ENCODE measurements around the gene TRIO.

Gene TRIO

GRCh38 chr5:14407051-14407450 is 263.9 kb downstream of the TRIO start:
- Histone ChIP-seq H3K36me3 (ENCODE audit: control insufficient read depth, low read length) (peaks cover 15% of the 10 kb centered on the region), H3K9me2 (replicated peaks; ENCODE audit: control insufficient read depth, low read length) (no peaks in the 10 kb centered on the region), H3K79me2 (ENCODE audit: control insufficient read depth, low read length) (no peaks in the 10 kb centered on the region), H3K4me2 (ENCODE audit: low read length) (no peak overlapping the region), H3K4me1 (ENCODE audit: control insufficient read depth, low read length) (no peaks in the 10 kb centered on the region), H4K20me1 (ENCODE audit: control insufficient read depth, insufficient read depth, low read depth, low read length) (no peaks in the 10 kb centered on the region), H3F3A (ENCODE audit: control insufficient read depth, insufficient read depth) (no peaks in the 10 kb centered on the region), H3K27me3 (ENCODE audit: control insufficient read depth, low read length) (no peaks in the 10 kb centered on the region), H3K4me3 (ENCODE audit: low read length) (no peak overlapping the region), H3K9me3 (ENCODE audit: control insufficient read depth, insufficient read depth, low read length) (no peaks in the 10 kb centered on the region; the same call in 1 of the 2 replicates), H3K27ac (ENCODE audit: low read depth, low read length) (no peak overlapping the region)
- no peak for TF ChIP-seq CTCF (IDR thresholded peaks at IDR 0.05; ENCODE audit: low read depth, low read length, poor library complexity, severe bottlenecking)
- no peak for TF ChIP-seq EZH2phosphoT487 (IDR thresholded peaks at IDR 0.05; ENCODE audit: borderline replicate concordance, low read length)

- peaks cover 15% of the 10 kb centered on the region for H3K36me3 ChIP-seq (ENCODE audit: control insufficient read depth, low read length)
- H3K79me2 ChIP-seq (ENCODE audit: control insufficient read depth, low read length), result no peaks in the 10 kb centered on the region
- no peaks in the 10 kb centered on the region for H3K9me2 ChIP-seq (replicated peaks; ENCODE audit: control insufficient read depth, low read length)
- no peak overlapping the region for H3K4me2 ChIP-seq (ENCODE audit: low read length)
- no peaks in the 10 kb centered on the region; the same call in 1 of the 2 replicates for H3K9me3 ChIP-seq (ENCODE audit: control insufficient read depth, insufficient read depth, low read length)
- H3K4me1 ChIP-seq (ENCODE audit: control insufficient read depth, low read length), result no peaks in the 10 kb centered on the region
- no peaks in the 10 kb centered on the region for H3F3A ChIP-seq (ENCODE audit: control insufficient read depth, insufficient read depth)
- no peaks in the 10 kb centered on the region for H4K20me1 ChIP-seq (ENCODE audit: control insufficient read depth, insufficient read depth, low read depth, low read length)
- no peak overlapping the region for H3K27ac ChIP-seq (ENCODE audit: low read depth, low read length)
- no peak overlapping the region for H3K4me3 ChIP-seq (ENCODE audit: low read length)
- TF ChIP-seq CTCF (IDR thresholded peaks at IDR 0.05; ENCODE audit: low read depth, low read length, poor library complexity, severe bottlenecking) (no peak), EZH2phosphoT487 (IDR thresholded peaks at IDR 0.05; ENCODE audit: borderline replicate concordance, low read length) (no peak)
- no peaks in the 10 kb centered on the region for H3K27me3 ChIP-seq (ENCODE audit: control insufficient read depth, low read length)
Measured at GRCh38 chr5:14407746-14408175, 264.6 kb downstream of the TRIO start.

- Histone ChIP-seq H3F3A (ENCODE audit: control insufficient read depth, insufficient read depth) (no peaks in the 10 kb centered on the region), H3K4me1 (ENCODE audit: control insufficient read depth, low read length) (no peaks in the 10 kb centered on the region), H3K4me3 (ENCODE audit: low read length) (no peak overlapping the region), H3K27me3 (ENCODE audit: control insufficient read depth, low read length) (no peaks in the 10 kb centered on the region), H3K79me2 (ENCODE audit: control insufficient read depth, low read length) (no peaks in the 10 kb centered on the region), H3K27ac (ENCODE audit: low read depth, low read length) (no peak overlapping the region), H3K9me2 (replicated peaks; ENCODE audit: control insufficient read depth, low read length) (no peaks in the 10 kb centered on the region), H4K20me1 (ENCODE audit: control insufficient read depth, insufficient read depth, low read depth, low read length) (no peaks in the 10 kb centered on the region), H3K4me2 (ENCODE audit: low read length) (no peak overlapping the region), H3K9me3 (ENCODE audit: control insufficient read depth, insufficient read depth, low read length) (no peaks in the 10 kb centered on the region), H3K36me3 (ENCODE audit: control insufficient read depth, low read length) (peaks cover 15% of the 10 kb centered on the region)
- TF ChIP-seq EZH2phosphoT487 (IDR thresholded peaks at IDR 0.05; ENCODE audit: borderline replicate concordance, low read length) (no peak), CTCF (IDR thresholded peaks at IDR 0.05; ENCODE audit: low read depth, low read length, poor library complexity, severe bottlenecking) (no peak)
Measured at GRCh38 chr5:14408969-14409586, 265.9 kb downstream of the TRIO start.
